GM12878 (cell line): Measurements from ENCODE around the gene ANKMY1.

Experiments
- CTCF ChIP-seq, 3 experiments: IDR thresholded peaks in 2 of 3; conservative IDR thresholded peaks in 1 of 3; 2 replicates each; pipeline ENCODE4 v1.5.1; 2011; ENCODE audit warnings: low read depth in 3 of 3, low read length in 3 of 3, mild to moderate bottlenecking in 3 of 3, control low read depth in 2 of 3, moderate library complexity in 2 of 3, inconsistent platforms in 1 of 3, mixed read lengths in 1 of 3; ENCODE audit not compliant: control insufficient read depth in 2 of 3, insufficient read depth in 1 of 3; ENCODE audit errors: extremely low read depth in 1 of 3
- EZH2 ChIP-seq: IDR thresholded peaks from 2 replicates; pipeline ENCODE4 v1.6.1; 2012; ENCODE audit warnings: low read depth, mild to moderate bottlenecking, control low read depth, inconsistent platforms, low read length, borderline replicate concordance; ENCODE audit not compliant: control insufficient read depth
- MAX ChIP-seq: IDR thresholded peaks from 2 replicates; pipeline ENCODE4 v1.6.1; 2012; ENCODE audit warnings: low read depth, low read length, improper control_type of control experiment
- POLR2A ChIP-seq: IDR thresholded peaks from 2 replicates; pipeline ENCODE4 v1.6.1; 2011; ENCODE audit warnings: low read depth, mild to moderate bottlenecking, low read length
- POLR2AphosphoS5 ChIP-seq: IDR thresholded peaks from 2 replicates; pipeline ENCODE4 v1.6.1; 2011; ENCODE audit warnings: mild to moderate bottlenecking, low read length, inconsistent platforms
- RAD21 ChIP-seq: IDR thresholded peaks from 2 replicates; pipeline ENCODE4 v1.6.1; 2011; ENCODE audit warnings: mild to moderate bottlenecking, low read depth, low read length, moderate library complexity; ENCODE audit not compliant: insufficient read depth
- SP1 ChIP-seq: IDR thresholded peaks from one replicate; pipeline ENCODE4 v1.6.1; 2011; ENCODE audit warnings: low read depth, low read length
- TAF1 ChIP-seq: IDR thresholded peaks from 2 replicates; pipeline ENCODE4 v1.6.1; 2011; ENCODE audit warnings: mild to moderate bottlenecking, low read depth, low read length, borderline replicate concordance
- USF1 ChIP-seq: IDR thresholded peaks from 2 replicates; pipeline ENCODE4 v1.6.1; 2011; ENCODE audit warnings: borderline replicate concordance, low read depth, mild to moderate bottlenecking, moderate library complexity, mixed read lengths, low read length; ENCODE audit not compliant: insufficient read depth; ENCODE audit errors: extremely low read length
- ZNF687 ChIP-seq: fragments of 450-650 bp; IDR thresholded peaks from 2 replicates; pipeline ENCODE4 v1.6.1; 2017; ENCODE audit warnings: mild to moderate bottlenecking, moderate library complexity
- ZZZ3 ChIP-seq: IDR thresholded peaks from 2 replicates; pipeline ENCODE4 v1.6.1; 2011; ENCODE audit warnings: low read depth; ENCODE audit not compliant: control insufficient read depth, insufficient read length

- no peak for TF ChIP-seq CTCF (IDR thresholded peaks at IDR 0.05 in 2 of 3, conservative IDR thresholded peaks at IDR 0.05 in 1 of 3; ENCODE audit: control insufficient read depth in 2 of 3, extremely low read depth in 1 of 3, insufficient read depth in 1 of 3, low read depth in 3 of 3, low read length in 3 of 3)
- TF ChIP-seq MAX: no peak
- TF ChIP-seq POLR2A: no peak
- TF ChIP-seq RAD21: no peak
- no peak for TF ChIP-seq EZH2
- no peak for TF ChIP-seq USF1
- no peak for TF ChIP-seq SP1
- TF ChIP-seq TAF1: no peak
- no peak for TF ChIP-seq ZZZ3
- TF ChIP-seq POLR2AphosphoS5: no peak
- no peak for TF ChIP-seq ZNF687
Observed at GRCh38 chr2:240439698-240440151, 118.1 kb downstream of the ANKMY1 start.
